CD4-positive, alpha-beta memory T cell (primary cell): ENCODE measurements around the gene LRRC28. TPM values are rescaled to one million over a fixed set of nuclear protein-coding genes. Genes with fewer than 3 reads are reported as not detected.

Experiments used
- CTCF ChIA-PET: fragments of 350-600 bp; sonication (Branson Sonifier 250); formaldehyde crosslinking; loops from one replicate; lab custom pipeline; 2021; ENCODE audit warnings: inconsistent platforms; ENCODE audit not compliant: partially characterized antibody; lab: Charles Lee
- POLR2A ChIA-PET: fragments of 350-600 bp; sonication (Branson Sonifier 250); formaldehyde crosslinking; loops from one replicate; lab custom pipeline; 2021; ENCODE audit not compliant: partially characterized antibody; lab: Charles Lee
- DNase-seq, 5 donors: peaks; one replicate each; pipeline versions ENCODE4 v3.0.0 to v3.0.0-alpha.2; 2020 to 2022; ENCODE audit warnings: mixed read lengths in 1 of 5
- H3K27ac ChIP-seq: one replicate; pipeline ENCODE4 v1.7.0; 2013; ENCODE audit warnings: low read depth, low read length
- H3K27me3 ChIP-seq: 2 replicates; pipeline ENCODE4 v1.7.0; 2013; ENCODE audit warnings: mild to moderate bottlenecking, low read length, moderate library complexity; ENCODE audit not compliant: insufficient read depth
- H3K36me3 ChIP-seq: 2 replicates; pipeline ENCODE4 v1.7.0; 2013; ENCODE audit warnings: mild to moderate bottlenecking, low read length, moderate library complexity; ENCODE audit not compliant: insufficient read depth
- H3K4me1 ChIP-seq: 2 replicates; pipeline ENCODE4 v1.7.0; 2013; ENCODE audit warnings: mild to moderate bottlenecking, low read length, moderate library complexity; ENCODE audit not compliant: insufficient read depth
- H3K4me3 ChIP-seq, 2 donors: one replicate each; pipeline ENCODE4 v1.7.0; 2013; ENCODE audit warnings: low read length in 2 of 2, mild to moderate bottlenecking in 1 of 2
- H3K9me3 ChIP-seq, 2 donors: one replicate each; pipeline ENCODE4 v1.7.0; 2013; ENCODE audit warnings: low read length in 2 of 2, control low read depth in 1 of 2; ENCODE audit not compliant: control insufficient read depth in 1 of 2
- H3K27ac Mint-ChIP-seq, 7 donors: one replicate each; pipeline ENCODE4 v1.8.0; 2020 to 2021; ENCODE audit warnings: mixed read lengths in 7 of 7, mild to moderate bottlenecking in 6 of 7, inconsistent platforms in 3 of 7, moderate library complexity in 3 of 7
- H3K27me3 Mint-ChIP-seq, 2 donors: one replicate each; pipeline ENCODE4 v1.8.0; 2020 to 2021; ENCODE audit warnings: mixed read lengths in 2 of 2
- H3K36me3 Mint-ChIP-seq, 2 donors: one replicate each; pipeline ENCODE4 v1.8.0; 2020 to 2021; ENCODE audit warnings: mixed read lengths in 2 of 2, inconsistent platforms in 1 of 2, mild to moderate bottlenecking in 1 of 2
- H3K4me1 Mint-ChIP-seq, 4 donors: one replicate each; pipeline ENCODE4 v1.8.0; 2020 to 2021; ENCODE audit warnings: mixed read lengths in 4 of 4, mild to moderate bottlenecking in 1 of 4
- H3K4me3 Mint-ChIP-seq, 8 donors: one replicate each; pipeline ENCODE4 v1.8.0; 2020 to 2021; ENCODE audit warnings: mixed read lengths in 8 of 8, mild to moderate bottlenecking in 7 of 8, moderate library complexity in 6 of 8, inconsistent platforms in 3 of 8
- H3K9me3 Mint-ChIP-seq, 8 donors: one replicate each; pipeline ENCODE4 v1.8.0; 2020 to 2021; ENCODE audit warnings: mixed read lengths in 8 of 8, mild to moderate bottlenecking in 5 of 8, inconsistent platforms in 3 of 8, moderate library complexity in 1 of 8
- intact Hi-C: fragments of 100-400 bp; cut with micrococcal nuclease; formaldehyde crosslinking; loops from one replicate; pipeline ENCODE4 v1.15.1; 2023
- polyA plus RNA-seq, 2 donors: library from polyadenylated mRNA; unstranded; fragments of 300-500 nt; fragmentation: Illumina TruSeq; gene quantifications; one replicate each; pipeline ENCODE4 v1.2.3, GENCODE V29; 2021
- total RNA-seq, 2 experiments: library from RNA; stranded (reverse); gene quantifications; one replicate each; pipeline ENCODE4 v1.2.3, GENCODE V29; 2021

The LRRC28 gene
- total and polyA plus RNA-seq, 4 experiments from 2014 or later = 16.4 to 27.1 (median 19.2) TPM

DNA sequence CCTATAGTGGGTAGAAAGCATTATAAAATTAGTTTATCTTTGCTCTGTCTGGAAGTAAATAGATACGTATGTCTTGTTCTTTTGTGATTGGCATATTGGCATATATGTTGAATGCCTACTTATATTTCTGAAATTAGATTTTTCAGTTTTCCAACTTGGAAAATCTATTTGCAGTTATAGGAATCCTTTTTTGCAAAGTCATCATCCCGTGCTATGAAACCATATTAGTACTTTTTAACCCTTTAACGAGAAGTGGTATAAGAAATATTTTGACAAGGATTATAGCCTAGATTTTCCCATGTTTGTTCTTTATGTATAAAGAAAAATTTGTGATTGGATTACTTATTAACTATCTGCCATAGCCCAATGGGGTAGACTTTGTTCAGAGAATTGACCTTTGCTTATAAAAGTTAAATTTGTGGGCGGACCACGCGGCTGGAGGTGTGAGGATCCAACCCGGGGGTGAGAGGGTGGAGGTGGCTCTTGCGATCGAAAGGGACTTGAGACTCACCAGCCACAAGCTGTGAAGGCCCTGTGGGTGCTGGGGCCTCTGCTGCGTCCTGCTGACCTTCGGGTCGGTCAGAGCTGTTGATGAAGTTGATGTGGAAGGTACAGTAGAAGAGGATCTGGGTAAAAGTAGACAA lies 5.9 kb downstream of the LRRC28 start:
- Histone ChIP-seq H3K4me1 (peaks cover 17% of the 10 kb centered on the region), H3K27ac (no peak overlapping the region), H3K9me3 (no peaks in the 10 kb centered on the region), H3K36me3 (no peaks in the 10 kb centered on the region), H3K4me3 (no peak overlapping the region), H3K27me3 (no peaks in the 10 kb centered on the region)
- no peak for DNase-seq
- intact Hi-C loops = no loop called here
- Mint-ChIP-seq H3K36me3 (peaks cover 11 to 46% of the 10 kb centered on the region in 2 donors), H3K27me3 (no peaks in the 10 kb centered on the region), H3K9me3 (no peaks in the 10 kb centered on the region), H3K4me3 (no peak overlapping the region), H3K4me1 (peaks cover 11 to 18% (median 16%) of the 10 kb centered on the region in 4 donors), H3K27ac (no peak overlapping the region)
- ChIA-PET CTCF (interaction anchor here (1.8 kb wide), 1 partner anchor 15 kb away, joined by 5 read pairs; no protein-coding TSS in a partner anchor), POLR2A (no interaction called here)

DNA sequence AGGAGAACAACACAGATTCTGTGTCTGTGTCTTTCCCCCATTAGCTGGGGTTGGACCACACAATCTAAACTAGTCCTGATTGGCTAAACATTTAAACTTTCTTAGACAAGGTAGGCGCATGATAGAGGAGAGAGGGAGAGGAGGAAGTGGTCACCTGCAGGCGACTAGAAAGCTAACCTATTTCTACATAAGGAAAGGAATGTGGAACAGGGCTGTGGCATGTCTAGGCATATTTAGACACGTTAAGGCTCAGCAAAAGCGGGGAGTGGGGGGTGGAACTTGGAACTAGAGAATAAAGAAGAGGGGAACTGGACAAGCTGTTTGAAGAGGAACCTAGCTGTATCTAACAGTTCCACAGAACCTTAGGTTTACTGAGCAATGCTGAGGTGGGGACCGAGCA lies 12.8 kb downstream of the LRRC28 start:
- H3K9me3 Mint-ChIP-seq = no peaks in the 10 kb centered on the region
- H3K36me3 Mint-ChIP-seq = peaks cover 5 to 21% of the 10 kb centered on the region in 2 donors
- no peak for DNase-seq
- H3K4me1 Mint-ChIP-seq = peaks cover 0 to 5% (median 2%) of the 10 kb centered on the region in 4 donors
- Histone ChIP-seq H3K9me3 (no peaks in the 10 kb centered on the region), H3K36me3 (no peaks in the 10 kb centered on the region), H3K4me1 (no peaks in the 10 kb centered on the region), H3K4me3 (no peak overlapping the region), H3K27me3 (no peaks in the 10 kb centered on the region), H3K27ac (no peak overlapping the region)
- peak overlapping the region in 1 of 7 donors; percentile 37 for H3K27ac Mint-ChIP-seq
- H3K4me3 Mint-ChIP-seq = no peak overlapping the region
- no peaks in the 10 kb centered on the region for H3K27me3 Mint-ChIP-seq
- intact Hi-C loops = no loop called here
- CTCF ChIA-PET = interaction anchor here (4.0 kb wide), 1 partner anchor 9 kb away, joined by 33 read pairs; no protein-coding TSS in a partner anchor
- POLR2A ChIA-PET = interaction anchor here (0.5 kb wide), 1 partner anchor 275 kb away, joined by 3 read pairs; no protein-coding TSS in a partner anchor

DNA sequence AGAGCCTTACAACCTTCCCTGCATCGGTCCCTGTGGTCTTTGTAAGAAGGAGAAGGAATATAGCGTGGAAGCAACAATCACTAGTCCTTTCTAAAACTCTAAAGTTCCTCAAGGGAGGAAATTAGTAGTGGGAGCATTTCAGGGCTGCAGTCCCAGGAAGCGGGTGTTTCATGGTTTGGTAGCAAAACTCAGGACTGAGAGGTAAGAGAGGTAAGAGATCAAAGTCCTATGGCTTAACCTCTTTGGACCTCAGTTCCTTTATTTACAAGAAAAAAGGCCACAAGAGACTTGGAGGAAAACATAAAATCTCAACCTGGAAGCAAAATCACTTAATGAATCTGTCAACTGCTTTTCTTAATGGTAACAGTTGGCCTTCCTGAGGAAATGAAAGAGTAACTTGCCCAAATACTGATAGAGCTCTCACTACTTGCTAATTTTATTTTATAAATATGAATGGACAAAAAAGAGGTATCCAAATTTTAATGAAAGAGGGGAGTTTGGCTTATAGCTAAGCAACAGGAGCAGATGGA lies 14.3 kb downstream of the LRRC28 start:
- Mint-ChIP-seq H3K27me3 (no peaks in the 10 kb centered on the region), H3K9me3 (no peaks in the 10 kb centered on the region), H3K36me3 (peaks cover 5 to 12% of the 10 kb centered on the region in 2 donors), H3K27ac (peak overlapping the region in 2 of 7 donors; percentile 5 to 13), H3K4me3 (no peak overlapping the region), H3K4me1 (peaks cover 0 to 5% (median under 1%) of the 10 kb centered on the region in 4 donors)
- no peak for DNase-seq
- ChIA-PET POLR2A (no interaction called here), CTCF (no interaction called here)
- H3K27me3 ChIP-seq = no peaks in the 10 kb centered on the region
- H3K27ac ChIP-seq = no peak overlapping the region
- H3K4me1 ChIP-seq = no peaks in the 10 kb centered on the region
- H3K9me3 ChIP-seq = no peaks in the 10 kb centered on the region
- H3K36me3 ChIP-seq = no peaks in the 10 kb centered on the region
- intact Hi-C loops = no loop called here
- no peak overlapping the region for H3K4me3 ChIP-seq

DNA sequence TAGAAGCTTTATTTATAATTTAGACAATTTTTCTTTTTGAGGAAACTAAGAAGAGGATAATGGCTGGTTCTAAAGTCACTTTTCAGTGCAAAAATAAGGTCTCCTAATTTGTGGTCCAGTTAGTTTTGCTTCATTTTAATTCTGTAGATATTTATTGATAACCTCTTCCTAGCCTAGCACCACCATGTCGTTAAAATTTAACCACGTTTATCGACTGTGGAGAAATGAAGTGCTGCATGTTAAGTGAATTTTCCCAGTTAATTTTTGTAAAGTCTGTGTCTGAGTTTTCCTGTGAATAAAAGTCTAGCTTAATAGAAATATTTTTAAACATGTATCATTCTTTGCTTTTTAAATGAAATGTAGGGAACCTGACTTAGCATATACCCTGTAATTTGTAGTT lies 16.7 kb downstream of the LRRC28 start:
- POLR2A ChIA-PET = no interaction called here
- H3K9me3 ChIP-seq = no peaks in the 10 kb centered on the region
- no peaks in the 10 kb centered on the region for H3K4me1 ChIP-seq
- intact Hi-C loops = no loop called here
- H3K27ac ChIP-seq = no peak overlapping the region
- peaks cover 4% of the 10 kb centered on the region in 2 donors for H3K36me3 Mint-ChIP-seq
- peaks cover 0 to 5% (median under 1%) of the 10 kb centered on the region in 4 donors for H3K4me1 Mint-ChIP-seq
- H3K4me3 ChIP-seq = no peak overlapping the region
- no peak for DNase-seq
- no peaks in the 10 kb centered on the region for H3K27me3 ChIP-seq
- H3K27ac Mint-ChIP-seq = no peak overlapping the region
- no peaks in the 10 kb centered on the region for H3K27me3 Mint-ChIP-seq
- no peaks in the 10 kb centered on the region for H3K36me3 ChIP-seq
- CTCF ChIA-PET = interaction anchor here (9.8 to 12.0 kb wide), 2 partner anchors 435 to 487 kb away, joined by 126 to 153 read pairs; no protein-coding TSS in a partner anchor
- H3K9me3 Mint-ChIP-seq = no peaks in the 10 kb centered on the region
- H3K4me3 Mint-ChIP-seq = no peak overlapping the region

DNA sequence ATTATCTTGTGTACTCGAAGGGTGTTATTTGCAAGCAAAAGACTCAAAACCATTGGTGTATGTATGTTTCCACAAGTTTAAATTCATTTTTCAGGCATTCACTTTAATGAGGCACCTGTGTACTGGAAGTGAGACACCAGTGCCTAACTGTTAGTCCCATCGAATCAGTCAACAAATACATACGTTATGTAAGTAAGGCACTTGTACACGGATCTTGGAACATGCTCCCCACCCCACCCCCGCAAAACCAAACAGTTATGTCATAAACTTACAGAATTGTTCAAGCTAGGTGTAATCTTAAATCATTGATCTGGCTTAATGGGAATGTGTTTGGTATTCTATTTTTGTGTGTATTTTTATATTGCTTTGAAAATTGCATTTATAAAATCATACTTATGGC lies 17.1 kb downstream of the LRRC28 start:
- H3K4me3 ChIP-seq = no peak overlapping the region
- peak in 1 of 5 donors; percentile 40 for DNase-seq
- H3K27me3 ChIP-seq = no peaks in the 10 kb centered on the region
- H3K27ac Mint-ChIP-seq = peak overlapping the region in 1 of 7 donors; percentile 57
- H3K9me3 ChIP-seq = no peaks in the 10 kb centered on the region
- peaks cover 0 to 5% (median under 1%) of the 10 kb centered on the region in 4 donors for H3K4me1 Mint-ChIP-seq
- POLR2A ChIA-PET = no interaction called here
- CTCF ChIA-PET = interaction anchor here (0.9 to 12.0 kb wide), 4 partner anchors 14 to 486 kb away, joined by 3 to 153 read pairs (median 64); partner anchors contain the start of gene LYSMD4
- peaks cover 3% of the 10 kb centered on the region in 2 donors for H3K36me3 Mint-ChIP-seq
- intact Hi-C loops = no loop called here
- no peaks in the 10 kb centered on the region for H3K9me3 Mint-ChIP-seq
- H3K27ac ChIP-seq = no peak overlapping the region
- no peaks in the 10 kb centered on the region for H3K36me3 ChIP-seq
- no peaks in the 10 kb centered on the region for H3K27me3 Mint-ChIP-seq
- H3K4me1 ChIP-seq = no peaks in the 10 kb centered on the region
- H3K4me3 Mint-ChIP-seq = no peak overlapping the region

DNA sequence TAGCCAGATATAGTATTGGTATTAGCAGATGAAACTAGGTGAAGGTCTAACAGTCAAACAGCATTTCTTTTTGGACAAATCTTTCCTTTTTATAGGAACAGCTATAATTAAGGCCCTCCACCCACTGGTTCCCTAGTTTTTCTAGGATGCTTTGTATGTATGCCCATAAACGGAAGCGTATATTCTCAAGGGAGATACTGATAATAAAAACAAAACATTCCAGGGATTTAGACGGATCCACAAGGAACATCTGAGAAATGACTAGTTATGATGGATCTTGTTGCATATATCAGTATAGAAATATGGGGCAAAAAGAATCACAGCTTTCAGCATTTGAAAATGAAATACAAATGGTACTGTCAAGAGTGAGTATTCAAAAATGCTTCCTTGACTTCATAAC lies 22.5 kb downstream of the LRRC28 start:
- H3K27me3 ChIP-seq = no peaks in the 10 kb centered on the region
- DNase-seq = no peak
- intact Hi-C loops = loop anchor here (1.0 kb wide), 3 partner anchors 430 to 1066 kb away; no protein-coding TSS in a partner anchor
- ChIA-PET POLR2A (interaction anchor here (1.7 kb wide), 1 partner anchor 8 kb away, joined by 4 read pairs; no protein-coding TSS in a partner anchor), CTCF (interaction anchor here (1.3 to 12.0 kb wide), 12 partner anchors 10 to 1065 kb away, joined by 3 to 153 read pairs (median 10); no protein-coding TSS in a partner anchor)
- H3K4me1 ChIP-seq = no peaks in the 10 kb centered on the region
- Mint-ChIP-seq H3K27ac (no peak overlapping the region), H3K4me1 (peaks cover 0 to 3% (median 0%) of the 10 kb centered on the region in 4 donors), H3K27me3 (no peaks in the 10 kb centered on the region), H3K9me3 (no peaks in the 10 kb centered on the region), H3K36me3 (no peaks in the 10 kb centered on the region), H3K4me3 (no peak overlapping the region)
- no peaks in the 10 kb centered on the region for H3K36me3 ChIP-seq
- no peaks in the 10 kb centered on the region for H3K9me3 ChIP-seq
- no peak overlapping the region for H3K4me3 ChIP-seq
- H3K27ac ChIP-seq = no peak overlapping the region

DNA sequence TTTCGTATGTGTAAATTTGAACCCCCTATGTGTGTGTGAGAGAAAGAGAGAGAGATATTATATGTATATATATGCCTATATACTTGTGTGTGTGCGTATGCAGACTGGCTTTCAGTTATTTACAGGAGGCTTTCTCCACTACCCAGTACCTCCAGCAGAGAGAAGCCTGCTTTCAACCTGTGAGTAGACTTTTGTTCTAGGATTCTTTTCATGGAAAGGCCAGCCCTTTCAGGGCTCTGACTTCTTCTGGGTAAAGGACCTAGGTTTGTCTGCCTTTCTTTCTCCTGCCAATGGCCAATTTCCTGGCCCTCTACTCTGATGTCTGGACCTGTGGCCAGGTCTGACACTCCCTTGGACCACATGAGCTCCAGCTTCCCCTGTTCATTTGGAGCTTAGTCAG lies 23.8 kb downstream of the LRRC28 start:
- peaks cover 0 to 3% (median 0%) of the 10 kb centered on the region in 8 donors for H3K9me3 Mint-ChIP-seq
- Histone ChIP-seq H3K9me3 (no peaks in the 10 kb centered on the region), H3K4me3 (no peak overlapping the region), H3K27ac (no peak overlapping the region), H3K4me1 (no peaks in the 10 kb centered on the region), H3K27me3 (no peaks in the 10 kb centered on the region), H3K36me3 (no peaks in the 10 kb centered on the region)
- ChIA-PET POLR2A (no interaction called here), CTCF (interaction anchor here (2.2 to 12.0 kb wide), 5 partner anchors 12 to 480 kb away, joined by 6 to 153 read pairs (median 33); no protein-coding TSS in a partner anchor)
- DNase-seq = no peak
- intact Hi-C loops = no loop called here
- H3K27ac Mint-ChIP-seq = no peak overlapping the region
- no peak overlapping the region for H3K4me3 Mint-ChIP-seq
- no peaks in the 10 kb centered on the region for H3K27me3 Mint-ChIP-seq
- peaks cover 0 to 5% of the 10 kb centered on the region in 2 donors for H3K36me3 Mint-ChIP-seq
- H3K4me1 Mint-ChIP-seq = peaks cover 6 to 12% (median 11%) of the 10 kb centered on the region in 4 donors
